K562 (cell line): Measurements from ENCODE around the gene COL7A1. TPM values are rescaled to one million over a fixed set of nuclear protein-coding genes. Genes with fewer than 3 reads are reported as not detected.

Experiments
- CAMTA2 ChIP-seq: fragments of 250-450 bp; sonication (Bioruptor Pico); conservative IDR thresholded peaks from 2 replicates; pipeline ENCODE4 v1.5.1; 2022
- LCOR ChIP-seq: sonication (generic); formaldehyde crosslinking; IDR thresholded peaks from 2 replicates; pipeline ENCODE4 v1.8.0; 2022; ENCODE audit warnings: mild to moderate bottlenecking, missing genetic modification reagents
- SAFB2 ChIP-seq: fragments of 200-400 bp; formaldehyde crosslinking; IDR thresholded peaks from 2 replicates; pipeline ENCODE4 v1.6.1; 2018; ENCODE audit warnings: borderline replicate concordance, low read length, low read depth, moderate library complexity; ENCODE audit not compliant: severe bottlenecking
- SP1 ChIP-seq: sonication (generic); formaldehyde crosslinking; IDR thresholded peaks from 2 replicates; pipeline ENCODE4 v1.8.1; 2022; ENCODE audit warnings: mild to moderate bottlenecking, missing genetic modification reagents
- polyA plus RNA-seq, 8 experiments: library from polyadenylated mRNA; depleted of rRNA in 4 of 8; stranded (reverse) in 5 of 8; unstranded in 3 of 8; fragments of >200 nt; fragmentation: Nextera tagmentation in 2 of 8; fragmentation: Illumina TruSeq in 1 of 8; extraction: Ambion mirVana in 2 of 8; extraction: Trizol in 1 of 8; gene quantifications; 2 replicates each; pipeline versions ENCODE4 v1.2.1 to v1.2.3, GENCODE V29; 2011 to 2014; ENCODE audit warnings: inconsistent platforms in 1 of 8, missing spikeins in 1 of 8
- total RNA-seq, 7 experiments: library from RNA; depleted of rRNA in 6 of 7; stranded (reverse); fragments of >200 nt in 6 of 7; fragmentation: Illumina TruSeq in 2 of 7; extraction: Trizol in 2 of 7; gene quantifications; 2 replicates each; pipeline versions ENCODE4 v1.2.1 to v1.2.3, GENCODE V29; 2011 to 2021; ENCODE audit warnings: low replicate concordance in 1 of 7
- TF ChIP-seq, protein P1 (sequence below), 2 experiments: fragments of 450-650 bp in 1 of 2; sonication (generic) in 1 of 2; formaldehyde crosslinking in 1 of 2; IDR thresholded peaks; 2 replicates each; pipeline versions ENCODE4 v1.7.1 to v1.9.0; 2016 to 2022; ENCODE audit warnings: inconsistent platforms in 1 of 2, mild to moderate bottlenecking in 1 of 2, missing genetic modification reagents in 1 of 2
- TF ChIP-seq, protein P2 (sequence below): sonication (generic); formaldehyde crosslinking; IDR thresholded peaks from 2 replicates; pipeline ENCODE4 v1.8.0; 2022; ENCODE audit warnings: mild to moderate bottlenecking, missing genetic modification reagents
- TF ChIP-seq, protein P3 (sequence below): fragments of 450-650 bp; formaldehyde crosslinking; IDR thresholded peaks from 2 replicates; pipeline ENCODE4 v1.4.0; 2020; ENCODE audit warnings: mild to moderate bottlenecking
- TF ChIP-seq, protein P4 (sequence below): sonication (generic); formaldehyde crosslinking; IDR thresholded peaks from 2 replicates; pipeline ENCODE4 v1.8.0; 2022; ENCODE audit warnings: mild to moderate bottlenecking, missing genetic modification reagents

The COL7A1 gene
- total and polyA plus RNA-seq, 9 of the 15 experiments (the other 6 are each of a cell fraction or from before 2014, with no cell fraction given), result 0.09 to 0.66 (median 0.35) TPM; not detected in 3

DNA sequence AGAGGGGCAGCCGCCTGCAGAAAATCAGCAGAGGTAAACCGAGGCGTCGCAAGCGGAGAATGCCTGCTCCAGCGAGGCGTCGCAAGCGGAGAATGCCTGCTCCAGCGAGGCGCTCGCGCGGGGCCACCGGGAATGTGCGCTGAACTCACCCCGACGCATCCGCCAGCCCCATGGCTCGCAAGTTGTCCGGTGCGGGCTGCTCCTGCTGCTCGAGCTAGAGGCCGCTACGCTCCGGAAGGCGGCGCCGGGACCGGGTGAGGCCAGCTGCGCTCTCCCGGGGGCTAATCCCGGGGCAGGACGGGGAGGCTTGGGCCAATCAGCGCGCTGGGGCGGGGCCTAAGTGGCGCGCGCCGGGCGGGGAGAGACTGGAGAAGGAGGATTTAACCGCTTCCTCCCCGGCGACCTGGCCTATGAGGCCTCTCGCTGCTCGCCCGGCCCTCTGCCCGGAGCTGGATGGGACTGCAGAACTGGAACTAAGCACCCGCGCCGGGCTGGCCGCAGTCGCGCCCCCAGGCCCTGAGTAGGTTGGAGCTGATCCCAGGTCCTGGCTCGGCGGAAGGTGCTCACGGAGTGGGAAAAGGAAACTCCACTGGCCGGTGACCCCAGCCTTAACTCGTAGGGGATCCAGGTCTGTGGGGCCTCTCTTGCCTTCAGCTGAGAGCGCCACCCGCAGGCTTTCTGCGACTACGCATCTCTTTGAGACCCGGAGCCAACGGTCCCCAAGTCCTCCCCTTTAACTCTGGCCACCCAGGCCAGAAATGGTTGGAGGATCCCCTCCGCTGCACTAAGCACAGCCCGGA, 40.3 kb upstream of the COL7A1 start, which contains the start of gene SLC26A6 (continued):
- TF ChIP-seq, protein P1, sequence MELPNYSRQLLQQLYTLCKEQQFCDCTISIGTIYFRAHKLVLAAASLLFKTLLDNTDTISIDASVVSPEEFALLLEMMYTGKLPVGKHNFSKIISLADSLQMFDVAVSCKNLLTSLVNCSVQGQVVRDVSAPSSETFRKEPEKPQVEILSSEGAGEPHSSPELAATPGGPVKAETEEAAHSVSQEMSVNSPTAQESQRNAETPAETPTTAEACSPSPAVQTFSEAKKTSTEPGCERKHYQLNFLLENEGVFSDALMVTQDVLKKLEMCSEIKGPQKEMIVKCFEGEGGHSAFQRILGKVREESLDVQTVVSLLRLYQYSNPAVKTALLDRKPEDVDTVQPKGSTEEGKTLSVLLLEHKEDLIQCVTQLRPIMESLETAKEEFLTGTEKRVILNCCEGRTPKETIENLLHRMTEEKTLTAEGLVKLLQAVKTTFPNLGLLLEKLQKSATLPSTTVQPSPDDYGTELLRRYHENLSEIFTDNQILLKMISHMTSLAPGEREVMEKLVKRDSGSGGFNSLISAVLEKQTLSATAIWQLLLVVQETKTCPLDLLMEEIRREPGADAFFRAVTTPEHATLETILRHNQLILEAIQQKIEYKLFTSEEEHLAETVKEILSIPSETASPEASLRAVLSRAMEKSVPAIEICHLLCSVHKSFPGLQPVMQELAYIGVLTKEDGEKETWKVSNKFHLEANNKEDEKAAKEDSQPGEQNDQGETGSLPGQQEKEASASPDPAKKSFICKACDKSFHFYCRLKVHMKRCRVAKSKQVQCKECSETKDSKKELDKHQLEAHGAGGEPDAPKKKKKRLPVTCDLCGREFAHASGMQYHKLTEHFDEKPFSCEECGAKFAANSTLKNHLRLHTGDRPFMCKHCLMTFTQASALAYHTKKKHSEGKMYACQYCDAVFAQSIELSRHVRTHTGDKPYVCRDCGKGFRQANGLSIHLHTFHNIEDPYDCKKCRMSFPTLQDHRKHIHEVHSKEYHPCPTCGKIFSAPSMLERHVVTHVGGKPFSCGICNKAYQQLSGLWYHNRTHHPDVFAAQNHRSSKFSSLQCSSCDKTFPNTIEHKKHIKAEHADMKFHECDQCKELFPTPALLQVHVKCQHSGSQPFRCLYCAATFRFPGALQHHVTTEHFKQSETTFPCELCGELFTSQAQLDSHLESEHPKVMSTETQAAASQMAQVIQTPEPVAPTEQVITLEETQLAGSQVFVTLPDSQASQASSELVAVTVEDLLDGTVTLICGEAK (IDR thresholded peaks at IDR 0.05), result no peak
- TF ChIP-seq, protein P1 (CRISPR knock-in tag; IDR thresholded peaks at IDR 0.05), result no peak
- TF ChIP-seq, protein P2, sequence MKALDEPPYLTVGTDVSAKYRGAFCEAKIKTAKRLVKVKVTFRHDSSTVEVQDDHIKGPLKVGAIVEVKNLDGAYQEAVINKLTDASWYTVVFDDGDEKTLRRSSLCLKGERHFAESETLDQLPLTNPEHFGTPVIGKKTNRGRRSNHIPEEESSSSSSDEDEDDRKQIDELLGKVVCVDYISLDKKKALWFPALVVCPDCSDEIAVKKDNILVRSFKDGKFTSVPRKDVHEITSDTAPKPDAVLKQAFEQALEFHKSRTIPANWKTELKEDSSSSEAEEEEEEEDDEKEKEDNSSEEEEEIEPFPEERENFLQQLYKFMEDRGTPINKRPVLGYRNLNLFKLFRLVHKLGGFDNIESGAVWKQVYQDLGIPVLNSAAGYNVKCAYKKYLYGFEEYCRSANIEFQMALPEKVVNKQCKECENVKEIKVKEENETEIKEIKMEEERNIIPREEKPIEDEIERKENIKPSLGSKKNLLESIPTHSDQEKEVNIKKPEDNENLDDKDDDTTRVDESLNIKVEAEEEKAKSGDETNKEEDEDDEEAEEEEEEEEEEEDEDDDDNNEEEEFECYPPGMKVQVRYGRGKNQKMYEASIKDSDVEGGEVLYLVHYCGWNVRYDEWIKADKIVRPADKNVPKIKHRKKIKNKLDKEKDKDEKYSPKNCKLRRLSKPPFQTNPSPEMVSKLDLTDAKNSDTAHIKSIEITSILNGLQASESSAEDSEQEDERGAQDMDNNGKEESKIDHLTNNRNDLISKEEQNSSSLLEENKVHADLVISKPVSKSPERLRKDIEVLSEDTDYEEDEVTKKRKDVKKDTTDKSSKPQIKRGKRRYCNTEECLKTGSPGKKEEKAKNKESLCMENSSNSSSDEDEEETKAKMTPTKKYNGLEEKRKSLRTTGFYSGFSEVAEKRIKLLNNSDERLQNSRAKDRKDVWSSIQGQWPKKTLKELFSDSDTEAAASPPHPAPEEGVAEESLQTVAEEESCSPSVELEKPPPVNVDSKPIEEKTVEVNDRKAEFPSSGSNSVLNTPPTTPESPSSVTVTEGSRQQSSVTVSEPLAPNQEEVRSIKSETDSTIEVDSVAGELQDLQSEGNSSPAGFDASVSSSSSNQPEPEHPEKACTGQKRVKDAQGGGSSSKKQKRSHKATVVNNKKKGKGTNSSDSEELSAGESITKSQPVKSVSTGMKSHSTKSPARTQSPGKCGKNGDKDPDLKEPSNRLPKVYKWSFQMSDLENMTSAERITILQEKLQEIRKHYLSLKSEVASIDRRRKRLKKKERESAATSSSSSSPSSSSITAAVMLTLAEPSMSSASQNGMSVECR (CRISPR knock-in tag), result no peak; the same call in 1 of the 2 replicates
- TF ChIP-seq, protein P3, sequence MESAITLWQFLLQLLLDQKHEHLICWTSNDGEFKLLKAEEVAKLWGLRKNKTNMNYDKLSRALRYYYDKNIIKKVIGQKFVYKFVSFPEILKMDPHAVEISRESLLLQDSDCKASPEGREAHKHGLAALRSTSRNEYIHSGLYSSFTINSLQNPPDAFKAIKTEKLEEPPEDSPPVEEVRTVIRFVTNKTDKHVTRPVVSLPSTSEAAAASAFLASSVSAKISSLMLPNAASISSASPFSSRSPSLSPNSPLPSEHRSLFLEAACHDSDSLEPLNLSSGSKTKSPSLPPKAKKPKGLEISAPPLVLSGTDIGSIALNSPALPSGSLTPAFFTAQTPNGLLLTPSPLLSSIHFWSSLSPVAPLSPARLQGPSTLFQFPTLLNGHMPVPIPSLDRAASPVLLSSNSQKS (CRISPR knock-in tag), result no peak
- TF ChIP-seq SP1 (CRISPR knock-in tag) (peak; percentile 90), SAFB2 (no peak), CAMTA2 (no peak), LCOR (CRISPR knock-in tag) (peak; percentile 76; the same call in 1 of the 2 replicates)
- TF ChIP-seq, protein P4, sequence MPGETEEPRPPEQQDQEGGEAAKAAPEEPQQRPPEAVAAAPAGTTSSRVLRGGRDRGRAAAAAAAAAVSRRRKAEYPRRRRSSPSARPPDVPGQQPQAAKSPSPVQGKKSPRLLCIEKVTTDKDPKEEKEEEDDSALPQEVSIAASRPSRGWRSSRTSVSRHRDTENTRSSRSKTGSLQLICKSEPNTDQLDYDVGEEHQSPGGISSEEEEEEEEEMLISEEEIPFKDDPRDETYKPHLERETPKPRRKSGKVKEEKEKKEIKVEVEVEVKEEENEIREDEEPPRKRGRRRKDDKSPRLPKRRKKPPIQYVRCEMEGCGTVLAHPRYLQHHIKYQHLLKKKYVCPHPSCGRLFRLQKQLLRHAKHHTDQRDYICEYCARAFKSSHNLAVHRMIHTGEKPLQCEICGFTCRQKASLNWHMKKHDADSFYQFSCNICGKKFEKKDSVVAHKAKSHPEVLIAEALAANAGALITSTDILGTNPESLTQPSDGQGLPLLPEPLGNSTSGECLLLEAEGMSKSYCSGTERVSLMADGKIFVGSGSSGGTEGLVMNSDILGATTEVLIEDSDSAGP (CRISPR knock-in tag), result no peak
